Ishikawa (cell line): ENCODE results near the gene FFAR4.

ENCODE experiments used
- CEBPB ChIP-seq: IDR thresholded peaks from 2 replicates; pipeline ENCODE4 v1.6.1; 2012
- CREB1 ChIP-seq: IDR thresholded peaks from 2 replicates; pipeline ENCODE4 v1.6.1; 2012; ENCODE audit warnings: low read depth
- EGR1 ChIP-seq: IDR thresholded peaks from 2 replicates; pipeline ENCODE4 v1.6.1; 2012
- TAF1 ChIP-seq: IDR thresholded peaks from 2 replicates; pipeline ENCODE4 v1.6.1; 2012; ENCODE audit warnings: low read depth, mild to moderate bottlenecking
- TEAD4 ChIP-seq: IDR thresholded peaks from 2 replicates; pipeline ENCODE4 v1.6.1; 2012
- TF ChIP-seq, protein P1 (sequence below): IDR thresholded peaks from 2 replicates; pipeline ENCODE4 v1.6.1; 2012

DNA sequence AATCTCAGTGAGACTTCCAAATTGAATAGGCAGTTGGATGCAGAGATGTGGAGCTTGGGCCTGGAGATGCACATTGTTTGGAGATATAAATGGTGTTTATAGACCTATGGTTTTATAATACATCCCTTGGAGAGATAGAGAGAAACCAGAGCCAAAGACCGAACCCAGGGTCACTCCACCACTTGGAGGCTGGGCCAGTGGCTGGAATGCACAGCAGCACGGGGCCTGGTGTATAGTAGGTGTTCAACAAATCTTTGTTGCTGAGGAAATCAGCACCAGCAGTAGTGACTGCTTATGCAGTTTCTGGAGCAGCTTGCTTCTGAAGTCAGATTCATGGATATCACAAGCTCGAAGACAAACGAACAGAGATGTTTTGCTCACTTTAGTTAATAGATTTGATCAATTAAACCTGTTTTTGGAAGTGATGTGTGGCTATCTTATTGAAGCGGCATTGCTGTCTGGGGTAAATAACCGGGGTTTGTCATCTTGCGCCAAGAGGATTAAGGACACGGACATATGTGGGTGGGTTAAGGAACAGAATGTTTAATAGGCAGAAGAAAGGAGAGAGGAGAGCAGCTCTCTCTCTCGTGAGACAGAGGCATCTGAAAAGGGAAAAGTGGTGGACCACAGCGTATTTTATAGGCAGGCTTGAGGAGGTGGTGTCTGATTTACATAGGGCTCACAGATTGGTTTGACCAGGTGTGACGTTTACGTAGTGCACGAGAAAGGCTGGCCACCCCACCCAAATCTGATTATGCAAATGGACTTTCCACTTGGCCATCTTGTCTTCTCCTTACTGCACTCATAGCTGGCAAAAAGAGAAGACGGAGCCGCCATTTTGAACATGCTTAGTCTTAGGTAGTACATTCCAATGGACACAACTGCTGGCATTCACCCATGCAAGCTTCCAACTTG is 23.4 kb downstream of the FFAR4 start:
- TF ChIP-seq TEAD4: no peak
- TF ChIP-seq EGR1: no peak
- no peak for TF ChIP-seq CREB1
- TF ChIP-seq CEBPB: no peak
- TF ChIP-seq TAF1: no peak
- TF ChIP-seq, protein P1, sequence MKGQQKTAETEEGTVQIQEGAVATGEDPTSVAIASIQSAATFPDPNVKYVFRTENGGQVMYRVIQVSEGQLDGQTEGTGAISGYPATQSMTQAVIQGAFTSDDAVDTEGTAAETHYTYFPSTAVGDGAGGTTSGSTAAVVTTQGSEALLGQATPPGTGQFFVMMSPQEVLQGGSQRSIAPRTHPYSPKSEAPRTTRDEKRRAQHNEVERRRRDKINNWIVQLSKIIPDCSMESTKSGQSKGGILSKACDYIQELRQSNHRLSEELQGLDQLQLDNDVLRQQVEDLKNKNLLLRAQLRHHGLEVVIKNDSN: no peak
